B cell (primary cell): ENCODE data around the gene MAP3K5.

Source experiments
- EZH2 ChIP-seq: IDR thresholded peaks from 2 replicates; pipeline ENCODE4 v1.6.1; 2012; ENCODE audit warnings: borderline replicate concordance, low read depth, mild to moderate bottlenecking, moderate library complexity, low read length; ENCODE audit not compliant: insufficient read depth, poor library complexity, severe bottlenecking
- TF ChIP-seq, protein P1 (sequence below): fragments of 200-600 bp; IDR thresholded peaks from one replicate; pipeline ENCODE4 v1.8.0; 2022; ENCODE audit warnings: antibody characterized with exemption, mild to moderate bottlenecking

DNA sequence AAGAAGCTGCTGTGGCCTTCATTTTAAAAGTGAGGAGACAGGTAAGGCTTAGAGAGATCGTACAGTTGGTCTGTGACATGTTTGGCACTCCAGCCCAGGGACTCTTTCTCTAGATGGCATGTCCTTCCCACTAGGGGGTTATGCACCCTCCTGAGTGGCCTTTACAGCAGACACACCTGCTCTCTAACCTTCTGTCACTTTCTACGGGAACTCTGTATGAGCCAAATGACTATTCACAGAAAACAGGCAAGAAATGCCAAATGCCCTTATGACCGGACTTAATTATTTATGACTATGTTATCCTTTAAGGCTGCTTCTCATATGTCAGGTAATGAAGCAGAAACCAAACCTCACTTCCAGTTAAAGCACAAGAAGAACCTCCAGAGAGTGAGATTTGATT is 91.2 kb downstream of the MAP3K5 start:
- TF ChIP-seq, protein P1, sequence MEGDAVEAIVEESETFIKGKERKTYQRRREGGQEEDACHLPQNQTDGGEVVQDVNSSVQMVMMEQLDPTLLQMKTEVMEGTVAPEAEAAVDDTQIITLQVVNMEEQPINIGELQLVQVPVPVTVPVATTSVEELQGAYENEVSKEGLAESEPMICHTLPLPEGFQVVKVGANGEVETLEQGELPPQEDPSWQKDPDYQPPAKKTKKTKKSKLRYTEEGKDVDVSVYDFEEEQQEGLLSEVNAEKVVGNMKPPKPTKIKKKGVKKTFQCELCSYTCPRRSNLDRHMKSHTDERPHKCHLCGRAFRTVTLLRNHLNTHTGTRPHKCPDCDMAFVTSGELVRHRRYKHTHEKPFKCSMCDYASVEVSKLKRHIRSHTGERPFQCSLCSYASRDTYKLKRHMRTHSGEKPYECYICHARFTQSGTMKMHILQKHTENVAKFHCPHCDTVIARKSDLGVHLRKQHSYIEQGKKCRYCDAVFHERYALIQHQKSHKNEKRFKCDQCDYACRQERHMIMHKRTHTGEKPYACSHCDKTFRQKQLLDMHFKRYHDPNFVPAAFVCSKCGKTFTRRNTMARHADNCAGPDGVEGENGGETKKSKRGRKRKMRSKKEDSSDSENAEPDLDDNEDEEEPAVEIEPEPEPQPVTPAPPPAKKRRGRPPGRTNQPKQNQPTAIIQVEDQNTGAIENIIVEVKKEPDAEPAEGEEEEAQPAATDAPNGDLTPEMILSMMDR: no peak
- TF ChIP-seq EZH2: no peak
